GM12878 (cell line): ENCODE results near the gene VIPR1. TPM values are rescaled to one million over a fixed set of nuclear protein-coding genes. Genes with fewer than 3 reads are reported as not detected.

Source experiments
- BRCA1 ChIP-seq: IDR thresholded peaks from 2 replicates; pipeline ENCODE4 v1.6.1; 2011; ENCODE audit warnings: low read depth, low read length, improper control_type of control experiment
- CHD4 ChIP-seq: fragments of 200-600 bp; sonication (generic); IDR thresholded peaks from 2 replicates; pipeline ENCODE4 v1.6.1; 2016; ENCODE audit warnings: mild to moderate bottlenecking
- CTCF ChIP-seq, 3 experiments: IDR thresholded peaks in 2 of 3; conservative IDR thresholded peaks in 1 of 3; 2 replicates each; pipeline ENCODE4 v1.5.1; 2011; ENCODE audit warnings: low read depth in 3 of 3, low read length in 3 of 3, mild to moderate bottlenecking in 3 of 3, control low read depth in 2 of 3, moderate library complexity in 2 of 3, inconsistent platforms in 1 of 3, mixed read lengths in 1 of 3; ENCODE audit not compliant: control insufficient read depth in 2 of 3, insufficient read depth in 1 of 3; ENCODE audit errors: extremely low read depth in 1 of 3
- E4F1 ChIP-seq: fragments of 450-650 bp; IDR thresholded peaks from 2 replicates; pipeline ENCODE4 v1.6.1; 2018; ENCODE audit warnings: borderline replicate concordance, mild to moderate bottlenecking; ENCODE audit not compliant: partially characterized antibody
- EED ChIP-seq: sonication (generic); IDR thresholded peaks from 2 replicates; pipeline ENCODE4 v1.6.1; 2016; ENCODE audit warnings: antibody characterized with exemption, low read depth
- GATAD2B ChIP-seq: fragments of 450-650 bp; conservative IDR thresholded peaks from 2 replicates; pipeline ENCODE4 v1.6.1; 2017; ENCODE audit warnings: low read depth, mild to moderate bottlenecking, moderate library complexity
- IKZF2 ChIP-seq, 2 experiments: fragments of 450-650 bp; IDR thresholded peaks; 2 replicates each; pipeline ENCODE4 v1.6.1; 2017; ENCODE audit warnings: mild to moderate bottlenecking in 2 of 2, moderate library complexity in 2 of 2
- MEF2B ChIP-seq: fragments of 450-650 bp; IDR thresholded peaks from 2 replicates; pipeline ENCODE4 v1.6.1; 2018; ENCODE audit warnings: mild to moderate bottlenecking, moderate library complexity; ENCODE audit not compliant: partially characterized antibody, poor library complexity, severe bottlenecking
- MLLT1 ChIP-seq: fragments of 450-650 bp; IDR thresholded peaks from 2 replicates; pipeline ENCODE4 v1.6.1; 2016; ENCODE audit warnings: mild to moderate bottlenecking
- NR2F1 ChIP-seq: fragments of 450-650 bp; conservative IDR thresholded peaks from 2 replicates; pipeline ENCODE4 v1.6.1; 2017; ENCODE audit warnings: mild to moderate bottlenecking
- POLR2AphosphoS2 ChIP-seq: IDR thresholded peaks from 2 replicates; pipeline ENCODE4 v1.6.1; 2011; ENCODE audit warnings: low read depth, mild to moderate bottlenecking, low read length, improper control_type of control experiment, moderate library complexity
- POLR2AphosphoS5 ChIP-seq: IDR thresholded peaks from 2 replicates; pipeline ENCODE4 v1.6.1; 2011; ENCODE audit warnings: mild to moderate bottlenecking, low read length, inconsistent platforms
- RCOR1 ChIP-seq: conservative IDR thresholded peaks from 2 replicates; pipeline ENCODE4 v1.6.1; 2012; ENCODE audit warnings: low read depth, low read length, improper control_type of control experiment
- STAT3 ChIP-seq: IDR thresholded peaks from 2 replicates; pipeline ENCODE4 v1.6.1; 2011; ENCODE audit warnings: low read depth, low read length, improper control_type of control experiment
- SUZ12 ChIP-seq: fragments of 200-600 bp; sonication (generic); IDR thresholded peaks from one replicate; pipeline ENCODE4 v1.6.1; 2018; ENCODE audit warnings: antibody characterized with exemption, mild to moderate bottlenecking; ENCODE audit not compliant: unreplicated experiment
- USF2 ChIP-seq: IDR thresholded peaks from 2 replicates; pipeline ENCODE4 v1.6.1; 2011; ENCODE audit warnings: low read depth, low read length, improper control_type of control experiment, borderline replicate concordance
- ZBTB40 ChIP-seq: fragments of 450-650 bp; IDR thresholded peaks from 2 replicates; pipeline ENCODE4 v1.6.1; 2016; ENCODE audit warnings: mild to moderate bottlenecking, moderate library complexity, borderline replicate concordance
- ZNF622 ChIP-seq: fragments of 450-650 bp; IDR thresholded peaks from 2 replicates; pipeline ENCODE4 v1.6.1; 2017; ENCODE audit warnings: mild to moderate bottlenecking, inconsistent platforms
- polyA plus RNA-seq, 11 experiments: library from polyadenylated mRNA; depleted of rRNA in 4 of 11; unstranded in 6 of 11; stranded (reverse) in 5 of 11; fragments of >200 nt; fragmentation: Nextera tagmentation in 4 of 11; fragmentation: Illumina TruSeq in 1 of 11; extraction: Ambion mirVana in 4 of 11; extraction: Trizol in 1 of 11; gene quantifications; 1 replicate in 1 of 11; 2 replicates in 10 of 11; pipeline versions ENCODE4 v1.2.1 to v1.2.3, GENCODE V29; 2011 to 2016; ENCODE audit warnings: inconsistent platforms in 2 of 11, missing spikeins in 2 of 11, low read depth in 1 of 11
- total RNA-seq, 4 experiments: library from RNA; depleted of rRNA in 3 of 4; stranded (reverse); fragments of >200 nt in 3 of 4; fragmentation: Illumina TruSeq in 1 of 4; extraction: Trizol in 1 of 4; gene quantifications; 2 replicates each; pipeline versions ENCODE4 v1.2.1 to v1.2.3, GENCODE V29; 2013 to 2021

Gene VIPR1
- total and polyA plus RNA-seq, 10 of the 15 experiments (the other 5 are each of a cell fraction or from before 2014, with no cell fraction given): 0.03 to 0.28 (median 0.12) TPM; not detected in 6

- TF ChIP-seq POLR2AphosphoS5 (peak; percentile 67), MLLT1 (peak; percentile 64), MEF2B (peak; percentile 60), USF2 (no peak; the same call in 1 of the 2 replicates), NR2F1 (peak; percentile 72), IKZF2 (IDR thresholded peaks at IDR 0.05) (peak; percentile 50 to 68; a peak in 3 of 4 replicates), ZNF622 (no peak), EED (no peak; the same call in 1 of the 2 replicates), RCOR1 (0 out of 2 replicates have a peak, but pooled peaks have one; percentile 16), GATAD2B (peak; percentile 47; the same call in 1 of the 2 replicates), CHD4 (no peak), E4F1 (no peak), CTCF (IDR thresholded peaks at IDR 0.05 in 2 of 3, conservative IDR thresholded peaks at IDR 0.05 in 1 of 3; ENCODE audit: control insufficient read depth in 2 of 3, extremely low read depth in 1 of 3, insufficient read depth in 1 of 3, low read depth in 3 of 3, low read length in 3 of 3) (peak; percentile 42 to 66 (median 47); a peak in 5 of 6 replicates), SUZ12 (no peak), STAT3 (no peak), ZBTB40 (peak; percentile 74), POLR2AphosphoS2 (no peak), BRCA1 (0 out of 2 replicates have a peak, but pooled peaks have one; percentile 19)
Observed at GRCh38 chr3:42581709-42582473, 79.4 kb downstream of the VIPR1 start, which contains the start of gene SEC22C (continued).
